PC-3 (cell line): ENCODE results near the gene LAG3.

Experiments used
- EZH2 ChIP-seq: fragments of 300-600 bp; sonication (generic); IDR thresholded peaks from one replicate; pipeline ENCODE4 v1.6.1; 2017; ENCODE audit warnings: antibody characterized with exemption, mild to moderate bottlenecking, low read length; ENCODE audit not compliant: unreplicated experiment
- TF ChIP-seq, protein P1 (sequence below): fragments of 300-600 bp; sonication (generic); conservative IDR thresholded peaks from 2 replicates; pipeline ENCODE4 v1.5.1; 2017; ENCODE audit warnings: antibody characterized with exemption, low read depth, mild to moderate bottlenecking, low read length

GRCh38 chr12:6784761-6785160 is 12.4 kb downstream of the LAG3 start:
- TF ChIP-seq, protein P1, sequence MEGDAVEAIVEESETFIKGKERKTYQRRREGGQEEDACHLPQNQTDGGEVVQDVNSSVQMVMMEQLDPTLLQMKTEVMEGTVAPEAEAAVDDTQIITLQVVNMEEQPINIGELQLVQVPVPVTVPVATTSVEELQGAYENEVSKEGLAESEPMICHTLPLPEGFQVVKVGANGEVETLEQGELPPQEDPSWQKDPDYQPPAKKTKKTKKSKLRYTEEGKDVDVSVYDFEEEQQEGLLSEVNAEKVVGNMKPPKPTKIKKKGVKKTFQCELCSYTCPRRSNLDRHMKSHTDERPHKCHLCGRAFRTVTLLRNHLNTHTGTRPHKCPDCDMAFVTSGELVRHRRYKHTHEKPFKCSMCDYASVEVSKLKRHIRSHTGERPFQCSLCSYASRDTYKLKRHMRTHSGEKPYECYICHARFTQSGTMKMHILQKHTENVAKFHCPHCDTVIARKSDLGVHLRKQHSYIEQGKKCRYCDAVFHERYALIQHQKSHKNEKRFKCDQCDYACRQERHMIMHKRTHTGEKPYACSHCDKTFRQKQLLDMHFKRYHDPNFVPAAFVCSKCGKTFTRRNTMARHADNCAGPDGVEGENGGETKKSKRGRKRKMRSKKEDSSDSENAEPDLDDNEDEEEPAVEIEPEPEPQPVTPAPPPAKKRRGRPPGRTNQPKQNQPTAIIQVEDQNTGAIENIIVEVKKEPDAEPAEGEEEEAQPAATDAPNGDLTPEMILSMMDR: no peak
- no peak for TF ChIP-seq EZH2
